SKM-1 (cell line): Measurements from ENCODE around the gene TTC28.
"Not testable (repeated sequence)": the region's sequence is repeated elsewhere in the genome, so short reads cannot be mapped to it uniquely, and the experiment has no call there.

Experiments used
- DNase-seq: peaks from one replicate; lab custom pipeline; 2025; ENCODE audit not compliant: unreplicated experiment; lab: John Stamatoyannopoulos, UW

TTC28 gene

GRCh38 chr22:28498044-28498443, 181.6 kb downstream of the TTC28 start:
- no peak for DNase-seq

- no peak for DNase-seq
These were observed 182.5 kb downstream of the TTC28 start for GRCh38 chr22:28497188-28497587.

GRCh38 chr22:28491289-28491688, 188.4 kb downstream of the TTC28 start:
- not testable (repeated sequence) for DNase-seq

- no peak for DNase-seq
These were observed 190.8 kb downstream of the TTC28 start for GRCh38 chr22:28488825-28489224.

DNA sequence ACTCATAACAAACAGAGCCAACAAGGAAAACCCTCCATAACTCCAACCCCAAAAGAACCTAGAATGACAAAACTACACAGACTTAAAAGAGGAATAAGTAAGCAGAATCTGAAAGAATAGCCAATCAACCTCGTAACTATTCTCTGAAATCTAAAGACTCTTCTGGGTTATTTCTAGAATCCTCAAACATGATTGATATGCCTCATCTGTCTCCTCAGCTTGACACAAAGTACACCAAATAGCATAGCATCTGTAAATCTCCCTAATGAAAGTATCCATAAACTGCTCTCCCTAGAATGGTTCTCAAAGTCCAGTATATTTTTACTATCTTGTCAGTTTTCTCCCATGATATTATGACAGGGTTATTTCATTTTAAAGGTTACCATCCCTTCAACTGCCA, 195.0 kb downstream of the TTC28 start:
- DNase-seq, result no peak

- DNase-seq, result no peak
These were observed 197.9 kb downstream of the TTC28 start for GRCh38 chr22:28481725-28482124.

DNA sequence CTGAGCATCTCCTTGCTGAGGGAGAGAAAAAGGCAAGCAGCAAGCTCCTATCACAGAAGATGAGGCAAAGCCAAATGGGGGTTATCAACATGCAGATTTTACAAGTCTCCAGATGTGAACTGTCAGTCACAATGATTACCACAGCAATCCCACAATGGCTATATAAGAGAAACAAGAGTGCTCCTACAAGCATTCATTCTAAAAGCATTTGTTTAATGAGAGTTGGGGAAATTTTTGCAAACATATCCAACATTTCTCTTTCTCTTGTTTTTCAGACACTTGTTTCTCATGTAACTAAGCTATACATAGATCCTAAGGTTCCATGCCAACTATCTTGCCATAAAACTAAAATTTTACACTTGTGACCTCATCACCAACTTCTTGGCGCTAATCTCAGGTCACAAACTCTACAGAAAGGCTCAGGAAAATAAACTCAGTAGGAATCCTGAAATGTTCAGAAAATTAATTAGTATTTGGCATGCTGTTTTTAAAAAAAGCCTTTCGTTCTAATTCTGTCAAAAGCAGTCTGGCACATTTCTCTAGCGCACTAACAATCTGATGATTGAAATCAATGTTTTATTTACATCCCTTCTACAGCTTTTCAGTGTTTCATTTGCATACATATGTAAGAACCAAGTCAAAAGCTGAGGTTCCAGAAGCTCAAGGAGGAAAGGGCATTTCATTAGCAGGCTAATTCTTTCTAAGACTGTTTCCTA, 199.5 kb downstream of the TTC28 start:
- no peak for DNase-seq

GRCh38 chr22:28478564-28478963, 201.1 kb downstream of the TTC28 start:
- no peak for DNase-seq

DNA sequence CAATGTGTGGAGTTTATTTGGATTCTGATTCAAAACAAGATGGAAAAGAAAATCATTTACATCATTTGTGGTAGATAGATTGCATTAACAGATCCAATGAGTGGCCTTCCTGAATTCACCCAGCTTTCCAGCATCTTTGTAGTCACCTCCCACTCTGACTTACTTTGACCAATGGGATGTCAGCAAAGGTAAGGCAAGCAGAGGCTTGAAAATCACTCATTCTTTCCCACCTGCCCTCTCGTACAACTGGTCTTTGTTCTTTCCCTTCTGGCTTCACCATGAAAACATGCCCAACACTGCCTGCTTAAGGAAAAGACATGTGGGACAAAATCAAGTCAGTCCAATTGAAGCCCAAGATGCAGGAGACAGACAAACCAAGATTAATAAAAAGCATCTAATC, 202.1 kb downstream of the TTC28 start:
- no peak for DNase-seq

- no peak for DNase-seq
These were observed 205.3 kb downstream of the TTC28 start for GRCh38 chr22:28474330-28474729.

DNA sequence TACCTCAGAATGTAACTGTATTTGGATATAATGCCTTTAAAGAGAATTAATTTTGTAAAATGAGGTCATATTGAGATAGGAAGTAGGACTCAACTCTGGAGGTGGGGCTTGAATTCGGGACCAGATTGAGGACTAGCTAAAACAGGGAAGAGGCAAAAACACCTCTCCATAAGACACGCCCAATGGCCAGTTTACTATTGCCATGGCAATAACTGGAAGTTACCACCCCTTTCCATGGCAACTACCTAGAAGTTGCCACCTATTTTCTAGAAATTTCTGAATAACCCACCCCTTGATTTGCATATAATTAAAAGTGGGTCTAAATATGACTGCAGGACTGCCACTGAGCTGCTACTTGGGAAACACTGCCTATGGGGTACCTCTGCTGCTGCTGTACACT, 206.4 kb downstream of the TTC28 start:
- no peak for DNase-seq

- DNase-seq, result not testable (repeated sequence)
These were observed 212.6 kb downstream of the TTC28 start for GRCh38 chr22:28467055-28467454.

GRCh38 chr22:28466399-28466798, 213.2 kb downstream of the TTC28 start:
- DNase-seq, result no peak

- DNase-seq, result no peak
These were observed 213.8 kb downstream of the TTC28 start for GRCh38 chr22:28465841-28466240.

GRCh38 chr22:28464127-28464526, 215.5 kb downstream of the TTC28 start:
- no peak for DNase-seq

DNA sequence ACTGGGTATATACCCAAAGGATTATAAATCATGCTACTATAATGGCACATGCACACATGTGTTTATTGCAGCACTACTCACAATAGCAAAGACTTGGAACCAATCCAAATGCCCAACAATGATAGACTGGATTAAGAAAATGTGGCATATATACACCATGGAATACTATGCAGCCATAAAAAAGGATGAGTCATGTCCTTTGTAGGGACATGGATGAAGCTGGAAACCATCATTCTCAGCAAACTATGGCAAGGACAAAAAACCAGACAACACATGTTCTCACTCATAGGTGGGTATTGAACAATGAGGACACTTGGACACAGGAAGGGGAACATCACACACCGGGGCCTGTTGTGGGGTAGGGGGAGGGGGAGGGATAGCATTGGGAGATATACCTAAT, 216.2 kb downstream of the TTC28 start:
- not testable (repeated sequence) for DNase-seq

- DNase-seq, result no peak
These were observed 216.7 kb downstream of the TTC28 start for GRCh38 chr22:28462901-28463300.

DNA sequence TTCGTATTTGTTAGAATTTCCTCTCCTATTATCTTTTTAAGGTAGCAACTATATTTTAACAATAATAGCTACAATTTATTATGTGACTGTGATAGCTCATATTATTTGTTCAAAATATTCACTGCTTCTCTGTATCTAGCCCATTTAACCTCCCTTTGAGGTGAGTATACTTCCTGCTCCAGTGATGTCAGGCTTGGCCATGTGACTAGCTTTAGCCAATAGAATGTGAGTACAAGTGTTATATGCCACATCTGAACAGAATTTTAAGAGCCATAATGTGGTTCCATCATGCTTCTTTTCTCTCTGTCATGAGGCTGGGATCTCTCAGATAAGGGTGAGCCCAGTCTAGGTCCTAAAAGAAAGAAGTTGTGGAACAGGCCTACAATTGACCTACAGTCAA, 217.6 kb downstream of the TTC28 start:
- DNase-seq, result no peak

DNA sequence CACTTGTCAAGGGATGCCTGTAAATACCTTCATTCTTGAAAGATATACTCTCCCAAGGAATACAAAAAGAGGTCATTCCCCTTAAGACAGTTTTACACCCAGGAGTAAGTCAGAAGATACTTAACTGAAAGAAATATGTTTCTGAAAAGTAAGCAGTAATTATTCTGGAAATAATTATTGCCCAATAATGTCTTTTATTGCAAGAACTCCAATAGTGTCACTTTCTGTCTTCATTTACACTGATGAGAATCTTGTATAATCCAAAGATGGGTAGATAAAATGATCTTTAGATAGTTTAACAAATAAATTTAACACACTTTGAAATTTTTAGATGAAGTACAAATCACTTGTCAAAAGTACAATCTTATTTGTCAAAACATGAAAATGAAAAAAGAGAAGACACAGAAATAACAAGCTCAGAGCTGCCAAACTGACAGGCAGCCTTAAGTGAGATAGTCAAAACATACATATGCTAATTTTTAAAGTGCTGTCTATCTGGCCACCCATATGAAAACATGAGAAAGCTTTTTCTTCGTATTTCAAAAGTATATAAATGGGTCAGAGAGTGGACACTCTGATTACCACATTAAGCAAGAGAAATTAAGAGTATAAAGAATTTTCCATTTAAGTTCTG, 225.1 kb downstream of the TTC28 start:
- DNase-seq, result no peak

DNA sequence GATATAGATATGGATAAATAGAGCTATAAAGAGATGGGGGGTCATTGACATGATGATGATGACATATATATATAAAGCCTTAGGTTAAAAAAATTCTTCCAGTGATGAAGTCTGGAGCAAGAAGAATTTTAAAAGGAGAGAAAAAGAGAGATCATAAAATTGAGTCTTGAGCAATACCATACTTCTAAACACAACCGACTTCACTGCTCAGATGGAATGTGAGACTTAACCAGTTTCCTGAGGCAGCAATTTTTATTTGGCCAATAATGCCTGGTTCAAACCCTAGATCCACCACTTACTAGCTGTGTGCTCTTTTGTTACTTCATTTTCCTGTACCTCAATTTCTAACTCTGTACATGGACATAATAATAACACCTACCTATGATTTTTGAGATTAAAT, 229.5 kb downstream of the TTC28 start:
- DNase-seq, result no peak

GRCh38 chr22:28449041-28449440, 230.6 kb downstream of the TTC28 start:
- no peak for DNase-seq

DNA sequence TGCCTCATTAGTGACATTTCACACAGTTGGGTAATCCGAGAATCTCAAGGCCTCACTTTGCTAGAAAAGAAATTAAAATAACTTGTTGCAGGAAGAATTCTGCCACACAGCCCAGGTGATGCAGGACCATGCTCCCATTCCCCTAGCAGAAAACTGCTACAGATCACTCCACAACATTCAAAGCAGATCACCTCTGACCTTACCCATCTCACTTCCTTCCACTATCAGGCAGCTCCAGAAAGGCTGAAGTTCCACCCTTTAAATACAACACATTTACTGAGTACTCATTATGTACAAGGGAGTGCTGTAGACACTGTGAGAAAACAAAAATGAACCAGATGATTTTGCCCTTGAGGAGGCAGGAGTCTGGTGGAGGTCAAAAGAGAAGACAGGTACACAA, 231.0 kb downstream of the TTC28 start:
- DNase-seq, result no peak

GRCh38 chr22:28444659-28445058, 235.0 kb downstream of the TTC28 start:
- no peak for DNase-seq
